ENCODE measurements around the gene BORCS5.

BORCS5 gene

DNA sequence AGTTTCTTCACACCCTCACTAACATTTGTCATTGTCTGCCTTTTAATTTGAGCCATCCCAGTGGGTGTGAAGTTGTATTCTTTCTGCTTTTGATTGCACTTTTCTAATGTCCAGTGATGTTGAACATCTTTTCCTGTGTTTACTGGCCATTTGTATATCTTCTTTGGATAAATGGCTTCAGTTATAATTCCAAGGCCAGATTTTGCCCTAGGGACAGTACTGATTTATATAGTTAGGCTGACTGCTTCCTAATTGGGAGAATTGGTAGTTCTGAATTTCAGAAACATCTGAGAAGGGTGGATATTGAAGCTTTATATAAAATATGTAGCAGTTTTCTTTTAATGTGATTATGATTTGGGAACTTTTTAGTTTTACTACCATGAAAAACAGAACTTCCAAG is 97.4 kb downstream of the BORCS5 start:
- H3K4me2 ChIP-seq (ENCODE audit: low read length), result no peak overlapping the region

GRCh38 chr12:12456637-12457036 is 99.8 kb downstream of the BORCS5 start:
- Histone ChIP-seq H3K79me2 (ENCODE audit: insufficient read depth, low read length) (no peaks in the 10 kb centered on the region), H3K9me2 (ENCODE audit: low read depth, low read length) (no peaks in the 10 kb centered on the region), H3K27ac (ENCODE audit: low read depth, low read length, poor library complexity, severe bottlenecking) (no peak overlapping the region), H3K4me3 (ENCODE audit: low read depth, low read length, poor library complexity, severe bottlenecking) (no peak overlapping the region), H3K36me3 (ENCODE audit: insufficient read depth, low read length) (no peaks in the 10 kb centered on the region), H3K4me2 (ENCODE audit: low read length) (no peak overlapping the region), H4K20me1 (ENCODE audit: insufficient read depth, low read length) (no peaks in the 10 kb centered on the region), H3K4me1 (ENCODE audit: insufficient read depth, low read length, severe bottlenecking) (no peaks in the 10 kb centered on the region), H3F3A (ENCODE audit: insufficient read depth, low read length) (no peaks in the 10 kb centered on the region), H3K27me3 (ENCODE audit: insufficient read depth, low read length) (no peaks in the 10 kb centered on the region), H3K9ac (ENCODE audit: low read length) (no peak overlapping the region), H3K9me3 (ENCODE audit: low read length) (no peaks in the 10 kb centered on the region), H2AFZ (ENCODE audit: low read length) (no peak overlapping the region)
- no peak for TF ChIP-seq EZH2 (IDR thresholded peaks at IDR 0.05; ENCODE audit: borderline replicate concordance, low read length)
- TF ChIP-seq, protein P1, sequence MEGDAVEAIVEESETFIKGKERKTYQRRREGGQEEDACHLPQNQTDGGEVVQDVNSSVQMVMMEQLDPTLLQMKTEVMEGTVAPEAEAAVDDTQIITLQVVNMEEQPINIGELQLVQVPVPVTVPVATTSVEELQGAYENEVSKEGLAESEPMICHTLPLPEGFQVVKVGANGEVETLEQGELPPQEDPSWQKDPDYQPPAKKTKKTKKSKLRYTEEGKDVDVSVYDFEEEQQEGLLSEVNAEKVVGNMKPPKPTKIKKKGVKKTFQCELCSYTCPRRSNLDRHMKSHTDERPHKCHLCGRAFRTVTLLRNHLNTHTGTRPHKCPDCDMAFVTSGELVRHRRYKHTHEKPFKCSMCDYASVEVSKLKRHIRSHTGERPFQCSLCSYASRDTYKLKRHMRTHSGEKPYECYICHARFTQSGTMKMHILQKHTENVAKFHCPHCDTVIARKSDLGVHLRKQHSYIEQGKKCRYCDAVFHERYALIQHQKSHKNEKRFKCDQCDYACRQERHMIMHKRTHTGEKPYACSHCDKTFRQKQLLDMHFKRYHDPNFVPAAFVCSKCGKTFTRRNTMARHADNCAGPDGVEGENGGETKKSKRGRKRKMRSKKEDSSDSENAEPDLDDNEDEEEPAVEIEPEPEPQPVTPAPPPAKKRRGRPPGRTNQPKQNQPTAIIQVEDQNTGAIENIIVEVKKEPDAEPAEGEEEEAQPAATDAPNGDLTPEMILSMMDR (IDR thresholded peaks at IDR 0.05; ENCODE audit: low read length), result no peak

More for the DNA sequence above, 97.4 kb downstream of the BORCS5 start:
- TF ChIP-seq EZH2 (IDR thresholded peaks at IDR 0.05; ENCODE audit: borderline replicate concordance, low read length), result no peak
- TF ChIP-seq, protein P1 (IDR thresholded peaks at IDR 0.05; ENCODE audit: low read length), result no peak
- H3K27me3 ChIP-seq (ENCODE audit: insufficient read depth, low read length), result no peaks in the 10 kb centered on the region
- H3K9me3 ChIP-seq (ENCODE audit: low read length), result no peaks in the 10 kb centered on the region
- H3K4me1 ChIP-seq (ENCODE audit: insufficient read depth, low read length, severe bottlenecking), result no peaks in the 10 kb centered on the region
- no peaks in the 10 kb centered on the region for H4K20me1 ChIP-seq (ENCODE audit: insufficient read depth, low read length)
- no peaks in the 10 kb centered on the region for H3K79me2 ChIP-seq (ENCODE audit: insufficient read depth, low read length)
- no peak overlapping the region for H3K4me3 ChIP-seq (ENCODE audit: low read depth, low read length, poor library complexity, severe bottlenecking)
- H3K36me3 ChIP-seq (ENCODE audit: insufficient read depth, low read length), result no peaks in the 10 kb centered on the region
- no peak overlapping the region for H3K9ac ChIP-seq (ENCODE audit: low read length)
- H2AFZ ChIP-seq (ENCODE audit: low read length), result no peak overlapping the region
- H3K27ac ChIP-seq (ENCODE audit: low read depth, low read length, poor library complexity, severe bottlenecking), result no peak overlapping the region
- H3F3A ChIP-seq (ENCODE audit: insufficient read depth, low read length), result no peaks in the 10 kb centered on the region
- no peaks in the 10 kb centered on the region for H3K9me2 ChIP-seq (ENCODE audit: low read depth, low read length)

DNA sequence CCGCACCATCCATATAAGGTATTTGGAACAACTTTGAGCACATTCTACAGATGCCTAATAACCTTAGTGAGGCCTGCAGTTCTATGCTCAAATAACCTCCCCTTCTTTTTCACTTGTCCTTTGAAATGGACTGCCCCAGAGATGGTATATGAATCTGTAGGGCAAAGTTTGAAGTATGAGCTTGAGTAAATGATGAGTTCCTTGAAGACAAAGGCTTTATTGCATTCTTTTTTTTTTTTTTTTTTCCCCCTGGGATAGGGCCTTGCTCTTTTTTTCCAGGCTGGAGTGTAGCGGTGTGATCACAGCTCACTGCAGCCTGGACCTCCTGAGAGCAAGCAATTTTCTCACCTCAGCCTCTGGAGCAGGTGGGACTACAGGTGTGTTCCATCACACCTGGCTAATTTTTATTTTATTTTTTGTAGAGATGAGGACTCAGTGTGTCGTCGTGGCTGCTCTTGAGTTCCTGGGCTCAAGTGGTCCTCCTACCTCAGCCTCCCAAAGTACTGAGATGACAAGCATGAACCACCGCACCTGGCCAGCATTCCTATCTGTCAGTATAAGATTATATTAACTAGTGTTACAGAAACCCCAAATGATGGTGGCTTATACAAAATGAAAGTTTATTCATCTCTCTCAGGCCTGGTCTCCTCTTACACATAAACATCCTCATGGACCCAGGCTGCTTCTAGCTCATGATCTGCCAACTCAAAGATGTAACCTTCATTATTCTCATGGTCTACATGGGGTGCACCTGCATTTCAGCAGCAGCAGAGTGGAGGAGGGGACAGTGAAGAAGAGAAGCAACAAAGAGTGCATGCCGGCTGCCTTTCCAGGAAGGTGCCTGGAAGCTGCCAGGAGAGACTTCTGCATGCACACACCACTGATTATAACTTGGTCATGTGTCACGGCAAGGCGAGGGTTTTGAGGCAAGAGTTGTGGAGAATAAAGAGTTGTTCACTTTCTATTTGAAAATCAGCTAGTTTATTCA is 104.4 kb downstream of the BORCS5 start:
- Histone ChIP-seq H2AFZ (ENCODE audit: low read length) (no peak overlapping the region), H3K9ac (ENCODE audit: low read length) (no peak overlapping the region), H3K4me3 (ENCODE audit: low read depth, low read length, poor library complexity, severe bottlenecking) (no peak overlapping the region), H3K9me2 (ENCODE audit: low read depth, low read length) (no peaks in the 10 kb centered on the region), H3K4me2 (ENCODE audit: low read length) (no peak overlapping the region), H3F3A (ENCODE audit: insufficient read depth, low read length) (no peaks in the 10 kb centered on the region), H4K20me1 (ENCODE audit: insufficient read depth, low read length) (no peaks in the 10 kb centered on the region), H3K79me2 (ENCODE audit: insufficient read depth, low read length) (no peaks in the 10 kb centered on the region), H3K27ac (ENCODE audit: low read depth, low read length, poor library complexity, severe bottlenecking) (no peak overlapping the region), H3K9me3 (ENCODE audit: low read length) (no peaks in the 10 kb centered on the region), H3K27me3 (ENCODE audit: insufficient read depth, low read length) (no peaks in the 10 kb centered on the region), H3K36me3 (ENCODE audit: insufficient read depth, low read length) (no peaks in the 10 kb centered on the region), H3K4me1 (ENCODE audit: insufficient read depth, low read length, severe bottlenecking) (peaks cover 7% of the 10 kb centered on the region)
- TF ChIP-seq, protein P1 (IDR thresholded peaks at IDR 0.05; ENCODE audit: low read length), result no peak

Data from OCI-LY1 (cell line).